B cell (primary cell): ENCODE data around the gene PEA15.

Experiments used
- EZH2 ChIP-seq: IDR thresholded peaks from 2 replicates; pipeline ENCODE4 v1.6.1; 2012; ENCODE audit warnings: borderline replicate concordance, low read depth, mild to moderate bottlenecking, moderate library complexity, low read length; ENCODE audit not compliant: insufficient read depth, poor library complexity, severe bottlenecking
- TF ChIP-seq, protein P1 (sequence below): fragments of 200-600 bp; IDR thresholded peaks from one replicate; pipeline ENCODE4 v1.8.0; 2022; ENCODE audit warnings: antibody characterized with exemption, mild to moderate bottlenecking

DNA sequence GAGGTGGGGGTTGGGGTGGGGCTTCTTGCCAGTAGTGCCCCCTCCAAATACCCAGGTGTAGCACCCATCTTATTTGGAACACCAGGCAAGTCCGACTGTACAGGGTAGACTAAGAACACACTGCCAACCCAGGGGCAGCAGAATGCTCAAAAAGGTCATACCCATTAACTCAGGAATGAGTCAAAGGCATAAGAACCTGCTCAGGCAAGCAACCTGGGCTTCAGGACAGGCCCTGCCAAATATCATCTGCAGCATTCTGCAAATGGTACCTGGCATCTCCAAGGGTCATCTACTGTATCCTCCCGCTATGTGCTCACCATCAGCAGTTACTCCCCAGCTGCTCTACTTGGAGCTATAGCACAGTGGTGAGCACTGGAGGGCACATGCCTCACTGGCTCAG lies 19.4 kb downstream of the PEA15 start:
- TF ChIP-seq, protein P1, sequence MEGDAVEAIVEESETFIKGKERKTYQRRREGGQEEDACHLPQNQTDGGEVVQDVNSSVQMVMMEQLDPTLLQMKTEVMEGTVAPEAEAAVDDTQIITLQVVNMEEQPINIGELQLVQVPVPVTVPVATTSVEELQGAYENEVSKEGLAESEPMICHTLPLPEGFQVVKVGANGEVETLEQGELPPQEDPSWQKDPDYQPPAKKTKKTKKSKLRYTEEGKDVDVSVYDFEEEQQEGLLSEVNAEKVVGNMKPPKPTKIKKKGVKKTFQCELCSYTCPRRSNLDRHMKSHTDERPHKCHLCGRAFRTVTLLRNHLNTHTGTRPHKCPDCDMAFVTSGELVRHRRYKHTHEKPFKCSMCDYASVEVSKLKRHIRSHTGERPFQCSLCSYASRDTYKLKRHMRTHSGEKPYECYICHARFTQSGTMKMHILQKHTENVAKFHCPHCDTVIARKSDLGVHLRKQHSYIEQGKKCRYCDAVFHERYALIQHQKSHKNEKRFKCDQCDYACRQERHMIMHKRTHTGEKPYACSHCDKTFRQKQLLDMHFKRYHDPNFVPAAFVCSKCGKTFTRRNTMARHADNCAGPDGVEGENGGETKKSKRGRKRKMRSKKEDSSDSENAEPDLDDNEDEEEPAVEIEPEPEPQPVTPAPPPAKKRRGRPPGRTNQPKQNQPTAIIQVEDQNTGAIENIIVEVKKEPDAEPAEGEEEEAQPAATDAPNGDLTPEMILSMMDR: no peak
- no peak for TF ChIP-seq EZH2
